Measurements from ENCODE around the gene SLC45A2.

- TF ChIP-seq TAF1 (IDR thresholded peaks at IDR 0.05; ENCODE audit: borderline replicate concordance, insufficient read depth, low read length), result no peak
- no peak for TF ChIP-seq POLR2AphosphoS5 (IDR thresholded peaks at IDR 0.05; ENCODE audit: low read depth, low read length)
- no peak for TF ChIP-seq SIN3A (IDR thresholded peaks at IDR 0.05; ENCODE audit: borderline replicate concordance, insufficient read depth, low read length)
These were observed 19.4 kb upstream of the SLC45A2 start for GRCh38 chr5:34003941-34004340.
